SKM-1 (cell line): ENCODE results near the gene TTLL8.
A peak's percentile ranks its signal among the peaks of the same experiment; 100 is the strongest.
"Not testable (repeated sequence)": the region's sequence is repeated elsewhere in the genome, so short reads cannot be mapped to it uniquely, and the experiment has no call there.

Experiments used
- DNase-seq: peaks from one replicate; lab custom pipeline; 2025; ENCODE audit not compliant: unreplicated experiment; lab: John Stamatoyannopoulos, UW

The TTLL8 gene

DNA sequence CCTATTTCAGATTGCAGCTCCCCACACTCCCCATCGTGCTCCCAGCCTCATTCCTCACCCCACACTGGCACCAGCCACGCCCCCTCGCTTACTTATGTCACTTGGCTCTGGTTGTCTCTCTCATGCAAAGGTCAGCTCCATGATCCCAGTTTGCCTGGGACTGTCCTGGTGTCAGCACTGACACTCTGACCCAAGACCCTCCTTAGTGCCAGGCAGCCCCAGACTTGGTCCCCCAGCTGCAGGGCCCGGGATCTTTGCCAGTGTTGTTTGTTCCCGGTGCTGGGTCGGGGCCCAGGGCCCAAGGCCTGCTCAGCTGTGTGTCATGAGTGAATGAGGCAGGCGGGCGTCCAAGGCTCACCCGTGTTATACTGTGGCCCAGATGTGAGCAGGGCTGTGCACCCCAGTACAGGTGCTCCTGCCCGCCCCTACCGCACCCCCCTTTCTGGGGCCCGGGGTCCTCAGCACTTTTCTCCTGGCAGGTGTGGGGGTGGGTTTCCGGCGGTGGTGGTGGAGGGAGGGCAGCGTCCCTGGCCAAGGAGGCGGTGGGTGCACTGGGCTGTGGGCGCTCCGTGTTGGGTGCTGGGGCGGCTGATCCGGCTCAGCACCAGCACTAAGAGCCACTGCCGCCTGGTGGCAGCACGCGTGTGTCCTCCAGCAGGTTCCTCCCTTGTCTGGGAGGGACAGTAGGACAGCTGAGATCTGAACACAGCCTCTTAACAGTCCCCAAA, 65.0 kb downstream of the TTLL8 start:
- DNase-seq, result peak; percentile 64

DNA sequence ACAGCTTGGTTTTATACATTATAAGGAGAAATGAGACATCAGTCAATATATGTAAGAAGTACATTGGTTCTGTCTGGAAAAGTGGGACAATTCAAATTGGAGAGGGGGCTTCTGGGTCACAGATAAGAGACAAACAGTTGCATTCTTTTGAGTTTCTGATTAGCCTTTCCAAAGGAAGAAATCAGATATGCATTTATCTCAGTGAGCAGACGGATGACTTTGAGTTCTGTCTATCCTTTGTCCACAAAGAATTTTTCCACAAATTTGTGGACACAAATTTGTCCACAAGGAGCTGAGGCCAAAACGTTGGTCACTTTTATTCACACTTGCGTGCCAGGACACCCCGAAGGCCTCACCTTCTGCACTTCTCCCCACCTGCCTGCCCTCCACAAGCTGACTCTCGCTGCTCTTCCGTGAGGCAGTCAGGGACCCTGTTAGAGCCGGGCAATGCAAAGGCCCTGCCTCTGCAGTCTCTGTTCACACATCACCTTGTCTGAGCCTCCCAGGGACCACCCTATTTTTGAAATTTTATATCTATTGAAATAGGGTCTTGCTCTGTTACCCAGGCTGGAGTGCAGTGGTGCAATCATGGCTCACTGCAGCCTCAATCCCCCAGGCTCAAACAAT, 66.1 kb downstream of the TTLL8 start:
- DNase-seq, result no peak

- no peak for DNase-seq
These were observed 66.9 kb downstream of the TTLL8 start for GRCh38 chr22:49991167-49991566.

DNA sequence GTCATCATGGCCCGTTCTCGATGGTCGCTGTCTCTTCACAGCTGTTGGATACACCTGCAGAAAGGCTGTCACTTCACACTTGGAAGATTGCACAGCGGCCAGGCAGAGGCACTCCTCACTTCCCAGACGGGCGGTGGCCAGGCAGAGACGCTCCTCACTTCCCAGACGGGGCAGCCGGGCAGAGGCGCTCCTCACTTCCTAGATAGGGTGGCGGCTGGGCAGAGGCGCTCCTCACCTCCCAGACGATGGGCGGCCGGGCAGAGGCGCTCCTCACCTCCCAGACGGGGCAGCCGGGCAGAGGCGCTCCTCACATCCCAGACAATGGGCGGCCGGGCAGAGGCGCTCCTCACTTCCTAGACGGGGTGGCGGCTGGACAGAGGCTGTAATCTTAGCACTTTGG, 68.3 kb downstream of the TTLL8 start:
- not testable (repeated sequence) for DNase-seq

GRCh38 chr22:49986325-49986724, 71.8 kb downstream of the TTLL8 start:
- no peak for DNase-seq

GRCh38 chr22:49983148-49984042, 74.7 kb downstream of the TTLL8 start:
- DNase-seq, result no peak

DNA sequence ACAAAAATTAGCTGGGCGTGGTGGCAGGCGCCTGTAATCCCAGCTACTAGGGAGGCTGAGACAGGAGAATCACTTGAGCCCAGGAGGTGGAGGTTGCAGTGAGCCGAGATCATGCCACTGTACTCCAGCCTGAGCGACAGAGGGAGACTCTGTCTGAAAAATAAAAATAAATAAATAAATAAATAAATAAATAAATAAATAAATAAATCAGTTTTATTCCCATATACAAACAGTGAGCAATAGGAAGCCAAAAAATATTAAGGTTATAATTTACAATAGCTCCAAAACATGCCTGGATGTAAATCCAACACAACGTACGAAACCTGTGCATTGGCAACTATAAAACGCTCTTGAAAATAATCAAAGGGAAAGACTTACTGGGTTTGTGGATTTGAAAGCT, 76.3 kb downstream of the TTLL8 start:
- not testable (repeated sequence) for DNase-seq

DNA sequence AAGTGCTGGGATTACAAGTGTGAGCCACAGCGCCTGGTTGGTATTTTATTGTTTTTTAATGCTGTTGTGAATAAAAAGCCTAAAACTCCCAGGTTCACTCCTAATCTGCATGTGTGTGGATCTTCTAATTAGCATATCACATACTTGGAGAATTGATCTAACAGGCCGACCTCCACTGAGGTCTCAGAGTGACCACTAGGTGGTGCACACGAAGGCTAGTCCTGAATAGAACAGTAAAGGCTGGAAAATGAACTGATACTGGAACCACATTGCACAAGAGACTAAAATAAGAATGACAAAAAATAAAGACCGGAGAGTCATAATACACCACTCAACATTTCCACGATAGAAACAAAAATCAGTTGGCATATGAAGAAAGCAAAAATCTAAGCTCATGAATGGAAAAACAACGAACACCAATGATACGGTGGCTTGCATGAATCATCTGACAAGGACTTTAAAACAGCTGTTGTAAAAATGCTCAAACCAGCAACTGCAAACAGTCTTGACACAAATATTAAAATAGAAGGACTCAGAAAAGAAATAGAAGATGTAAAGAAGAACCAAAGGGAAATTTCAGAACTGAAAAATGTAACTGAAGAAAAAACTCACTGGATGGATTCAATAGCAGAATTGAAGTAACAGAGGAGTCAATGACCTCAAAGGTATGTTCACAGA, 78.4 kb downstream of the TTLL8 start:
- DNase-seq, result peak; percentile 53

DNA sequence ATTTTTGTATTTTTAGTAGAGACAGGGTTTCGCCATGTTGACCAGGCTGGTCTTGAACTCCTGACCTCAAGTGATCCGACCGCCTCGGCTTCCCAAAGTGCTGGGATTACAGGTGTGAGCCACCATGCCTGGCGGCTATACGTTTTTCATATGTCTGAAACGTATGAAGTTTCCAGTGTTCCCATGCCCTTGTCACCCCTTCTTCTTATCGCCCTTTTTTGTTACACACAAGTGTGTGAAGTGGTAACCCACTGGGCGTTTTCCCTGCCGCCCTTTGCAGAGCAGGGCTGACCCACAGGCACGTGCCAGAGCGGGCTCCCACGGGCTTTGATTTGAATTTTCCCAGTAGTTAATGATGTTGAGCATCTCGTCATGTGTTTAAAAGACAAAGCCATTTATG, 80.5 kb downstream of the TTLL8 start:
- DNase-seq, result no peak

DNA sequence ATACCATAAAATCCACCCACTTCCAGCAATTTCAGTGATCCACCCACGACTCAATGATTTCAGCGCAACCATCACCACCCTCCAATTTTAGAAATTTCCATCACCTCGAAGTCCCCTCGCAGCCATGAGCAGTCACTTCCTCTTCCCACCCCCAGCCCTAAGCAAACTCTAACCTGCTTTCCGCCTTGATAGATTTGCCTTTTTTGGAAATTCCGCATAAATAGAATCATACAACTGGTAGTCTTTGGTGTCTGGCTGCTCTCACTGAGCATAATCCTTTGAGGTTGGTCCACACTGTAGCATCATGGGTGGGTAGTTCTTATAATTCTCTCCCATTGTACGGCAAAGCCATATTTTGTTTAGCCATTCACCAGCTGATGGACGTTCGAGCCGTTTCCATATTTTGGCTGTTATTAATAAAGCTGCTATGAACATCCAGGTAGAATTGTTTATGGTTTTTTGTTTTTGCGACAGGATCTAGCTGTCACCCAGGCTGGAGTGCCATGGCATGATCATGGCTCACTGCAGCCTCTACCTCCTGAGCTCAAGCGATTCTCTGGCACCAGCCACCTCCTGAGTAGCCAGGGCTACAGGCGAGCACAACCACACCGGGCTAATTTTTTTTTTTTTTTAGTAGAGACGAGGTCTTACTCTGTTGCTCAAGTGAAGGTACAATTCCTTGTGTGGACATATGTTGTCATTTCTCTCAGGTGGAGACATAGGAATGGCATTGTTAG, 81.5 kb downstream of the TTLL8 start:
- no peak for DNase-seq

DNA sequence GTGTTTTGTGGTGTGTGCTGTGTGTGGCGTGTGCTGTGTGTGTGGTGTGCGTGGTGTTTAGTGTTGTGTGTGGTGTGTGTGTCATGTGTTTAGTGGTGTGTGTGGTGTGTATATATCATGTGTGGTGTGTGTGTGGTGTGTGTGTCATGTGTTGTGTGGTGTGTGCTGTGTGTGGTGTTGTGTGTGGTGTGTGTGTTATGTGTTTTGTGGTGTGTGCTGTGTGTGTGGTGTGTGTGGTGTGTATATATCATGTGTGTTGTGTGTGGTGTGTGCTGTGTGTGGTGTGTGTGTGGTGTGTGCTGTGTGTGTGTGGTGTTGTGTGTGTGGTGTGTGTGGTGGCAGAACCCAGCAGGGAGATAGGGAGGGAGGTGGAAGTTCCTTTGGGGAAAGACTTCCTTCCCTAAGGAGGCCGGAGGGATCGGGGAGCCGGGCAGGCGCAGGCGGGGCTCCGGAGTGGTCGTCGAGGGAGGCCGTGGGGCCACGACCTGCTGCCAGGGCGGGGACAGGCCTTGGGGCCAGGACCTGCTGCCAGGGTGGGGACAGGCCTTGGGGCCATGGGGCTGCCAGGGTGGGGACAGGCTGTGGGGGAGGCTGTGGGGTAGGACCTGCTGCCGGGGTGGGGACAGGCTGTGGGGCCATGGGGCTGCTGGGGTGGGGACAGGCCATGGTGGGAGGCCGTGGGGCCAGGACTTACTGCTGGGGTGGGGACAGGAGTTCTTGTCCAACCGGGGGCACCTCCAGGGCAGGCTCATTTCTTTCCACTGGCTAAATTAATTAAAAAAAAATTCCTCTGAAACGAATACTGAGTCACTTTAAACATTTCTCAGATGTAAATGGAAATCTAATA, 82.3 kb downstream of the TTLL8 start:
- no peak for DNase-seq

GRCh38 chr22:49973018-49973961, 84.8 kb downstream of the TTLL8 start:
- DNase-seq, result no peak

DNA sequence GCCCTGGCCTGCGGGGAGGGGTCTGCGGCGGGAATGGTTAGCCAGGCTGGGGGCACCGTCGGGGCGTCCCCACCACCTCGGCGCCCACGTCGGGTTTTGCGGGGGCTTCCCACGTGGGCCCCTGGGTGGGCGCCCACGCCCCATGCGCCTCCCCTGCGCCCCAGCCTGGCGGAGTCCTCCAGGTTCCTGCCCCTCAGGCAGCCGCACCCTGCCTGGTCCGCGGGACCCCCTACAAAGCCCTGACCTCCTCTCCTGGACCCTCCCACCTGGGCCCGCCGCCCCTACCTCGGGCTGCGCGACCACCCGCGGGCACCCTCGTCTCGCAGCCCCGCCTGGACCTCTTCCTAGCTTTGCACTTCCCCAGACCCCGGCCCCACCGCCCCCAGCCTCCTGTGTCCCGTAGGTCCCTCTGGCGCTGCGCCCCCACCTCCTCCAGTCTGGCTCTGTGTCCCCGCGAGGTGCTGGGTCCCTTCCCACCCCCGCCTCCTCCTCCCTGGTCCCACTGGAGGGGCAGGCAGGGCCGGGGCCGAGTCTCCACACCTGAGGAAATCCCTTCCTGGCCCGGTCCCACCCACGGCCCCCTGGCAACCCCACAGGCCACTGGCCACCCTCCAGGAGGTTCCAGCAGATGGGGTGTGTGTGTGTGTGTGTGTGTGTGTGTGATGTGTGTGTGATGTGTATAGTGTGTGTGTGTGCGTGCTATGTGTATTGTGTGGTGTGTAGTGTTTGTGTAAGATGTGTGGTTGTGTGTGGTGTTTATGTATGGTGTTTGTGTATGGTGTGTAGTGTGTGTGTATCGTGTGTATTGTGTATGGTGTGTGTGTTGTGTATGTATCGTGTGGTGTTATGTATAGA, 85.7 kb downstream of the TTLL8 start:
- no peak for DNase-seq

GRCh38 chr22:49971232-49972162, 86.6 kb downstream of the TTLL8 start:
- DNase-seq, result no peak

DNA sequence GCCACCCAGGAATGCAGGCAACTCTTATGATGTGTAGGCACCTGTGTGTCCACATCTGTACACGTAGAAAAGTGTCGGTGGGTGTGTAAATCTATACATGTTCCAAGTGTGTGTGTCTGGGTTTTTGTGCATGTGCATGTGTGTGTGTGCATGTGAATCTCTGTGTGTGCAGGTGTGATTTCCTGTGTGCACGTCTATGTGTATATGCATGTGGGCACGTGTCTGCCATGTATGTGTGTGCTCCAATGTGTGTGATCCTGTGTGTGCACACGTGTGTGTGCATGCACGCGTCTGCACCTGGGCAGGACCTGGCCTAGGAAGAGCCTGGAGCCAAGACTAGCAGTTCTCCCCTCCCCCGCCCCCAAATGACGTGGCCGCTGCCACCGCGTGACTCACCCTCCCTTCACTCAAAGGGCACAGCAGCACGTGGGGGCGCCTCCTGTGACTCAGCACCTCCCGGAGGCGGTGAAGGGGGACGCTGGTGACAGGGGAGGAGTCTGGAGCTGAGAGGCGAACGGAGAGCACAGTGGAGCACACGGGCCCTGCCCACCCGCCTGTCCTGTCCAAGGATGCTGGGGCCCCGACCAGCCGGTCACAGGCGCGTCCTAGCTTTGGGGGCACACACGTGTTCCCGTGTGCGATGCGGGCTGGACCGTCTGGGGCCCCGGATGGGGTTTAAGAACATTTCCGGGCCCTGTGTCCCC, 87.4 kb downstream of the TTLL8 start:
- peak; percentile 93 for DNase-seq
